Heart right ventricle (tissue), 16 donors: Measurements from ENCODE around the gene NUMBL. TPM values are rescaled to one million over a fixed set of nuclear protein-coding genes. Genes with fewer than 3 reads are reported as not detected.

ENCODE experiments used
- ATAC-seq, 8 donors: fragments of 200-7000 bp; cut with Tn5 transposase; one replicate each; pipeline ENCODE4 v1.9.1; 2020; ENCODE audit warnings: mild to moderate bottlenecking in 8 of 8, moderate library complexity in 8 of 8, moderate number of reproducible peaks in 1 of 8
- DNase-seq, 2 donors: peaks; one replicate each; pipeline ENCODE4 v3.0.0-alpha.2; 2020
- H3K27ac ChIP-seq, 10 donors: fragments of 200-600 bp; sonication (generic) in 2 of 10; one replicate each; pipeline versions ENCODE4 v1.5.0 to v1.8.0; 2020 to 2022; ENCODE audit warnings: mild to moderate bottlenecking in 3 of 10
- H3K27me3 ChIP-seq, 7 donors: fragments of 200-600 bp; one replicate each; pipeline ENCODE4 v1.8.0; 2021 to 2022; ENCODE audit warnings: mild to moderate bottlenecking in 2 of 7
- H3K36me3 ChIP-seq, 9 donors: fragments of 200-600 bp; sonication (generic) in 1 of 9; one replicate each; pipeline versions ENCODE4 v1.5.0 to v1.8.0; 2020 to 2022; ENCODE audit warnings: mild to moderate bottlenecking in 2 of 9
- H3K4me1 ChIP-seq, 9 donors: fragments of 200-600 bp; sonication (generic) in 1 of 9; one replicate each; pipeline versions ENCODE4 v1.5.0 to v1.8.0; 2020 to 2022; ENCODE audit warnings: mild to moderate bottlenecking in 4 of 9
- H3K4me3 ChIP-seq, 10 donors: fragments of 200-600 bp; sonication (generic) in 2 of 10; one replicate each; pipeline versions ENCODE4 v1.5.0 to v1.8.0; 2020 to 2022; ENCODE audit warnings: mild to moderate bottlenecking in 7 of 10, moderate library complexity in 2 of 10
- H3K9me3 ChIP-seq, 11 donors: fragments of 200-600 bp in 10 of 11; sonication (generic) in 2 of 11; one replicate each; pipeline versions ENCODE4 v1.5.0 to v1.8.0; 2013 to 2022; ENCODE audit warnings: mild to moderate bottlenecking in 2 of 11, control low read depth in 1 of 11, moderate library complexity in 1 of 11
- WGBS, 2 donors: extraction: QIAGEN DNeasy Blood & Tissue Kit; methylation state at CpG; one replicate each; pipeline ENCODE4 v1.1.7; 2013; ENCODE audit warnings: inconsistent platforms in 1 of 2; 5-methylcytosine and 5-hydroxymethylcytosine counted together
- intact Hi-C, 10 donors: fragments of 100-400 bp; cut with DNase I; formaldehyde crosslinking; loops; one replicate each; pipeline versions ENCODE4 v1.11.1 to v1.14.2; 2022
- polyA plus RNA-seq, 2 donors: library from polyadenylated mRNA; stranded (reverse); fragments of 200-250 nt; gene quantifications; one replicate each; pipeline ENCODE4 v1.2.3, GENCODE V29; 2013
- total RNA-seq, 10 donors: library from RNA; stranded (reverse); fragmentation: NEBNext Ultra II Directional in 3 of 10; extraction: Animal tissue kit (Norgen Biotek cat#: 25700) in 3 of 10; gene quantifications; one replicate each; pipeline versions ENCODE4 v1.2.1 to v1.2.4, GENCODE V29; 2021 to 2023
- TF ChIP-seq, protein P1 (sequence below), 9 donors: fragments of 200-600 bp; sonication (generic) in 2 of 9; IDR thresholded peaks; one replicate each; pipeline versions ENCODE4 v1.5.0 to v1.8.0; 2021 to 2022; ENCODE audit warnings: antibody characterized with exemption in 9 of 9, mild to moderate bottlenecking in 5 of 9, moderate library complexity in 1 of 9
- donor health status: Arrhythmogenic right ventricular cardiomyopathy.
- donor health status: ischemic (EF 13 %, LVEDD 7.1; RV severe dilation, severe dysfunction).
- donor health status: healthy with polysubstance abuse.
- donor health status: DM: no; HTN: yes; CAD: no.
- donor health status: DM: no; HTN: no; CAD: no.
- donor health status: ischemic (EF 25% LVEDD 6.9; RV normal size, moderate dysfunction).
- donor health status: ischemic (EF 25% LVEDD 5.7; RV mildly dilated, moderate dysfunction).
- donor health status: healthy.
- donor health status: DM: yes; HTN: yes; CAD: no.
- donor health status: Ischemic cardiomyopathy.
- donor health status: ischemic (EF 35%, LVEDD 5.7; RV mildly dilated, moderate dysfunction).
- donor health status: nonischemic (EF 11% LVEDD 7.7; RV severe dilation, severe dysfunction).
- donor health status: DM: yes; HTN: yes; CAD: no.
- donor health status: PGD.
- donor health status: ischemic (EF 29% LVEDD 5.4; RV normal size, mild dysfunction).
- donor health status: nonischemic (EF 23%, LVEDD 6.1; RV moderate dilation, normal function).

Gene NUMBL
- total and polyA plus RNA-seq, 12 donors = 7.1 to 15.3 (median 10.7) TPM

GRCh38 chr19:40685016-40685526, 5.4 kb downstream of the NUMBL start:
- H3K4me3 ChIP-seq = no peak overlapping the region
- H3K4me1 ChIP-seq = peaks cover 0 to 36% (median 22%) of the 10 kb centered on the region in 9 donors
- DNase-seq (no peak), ATAC-seq (no peak)
- intact Hi-C loops = no loop called here
- H3K9me3 ChIP-seq = no peaks in the 10 kb centered on the region
- TF ChIP-seq, protein P1, sequence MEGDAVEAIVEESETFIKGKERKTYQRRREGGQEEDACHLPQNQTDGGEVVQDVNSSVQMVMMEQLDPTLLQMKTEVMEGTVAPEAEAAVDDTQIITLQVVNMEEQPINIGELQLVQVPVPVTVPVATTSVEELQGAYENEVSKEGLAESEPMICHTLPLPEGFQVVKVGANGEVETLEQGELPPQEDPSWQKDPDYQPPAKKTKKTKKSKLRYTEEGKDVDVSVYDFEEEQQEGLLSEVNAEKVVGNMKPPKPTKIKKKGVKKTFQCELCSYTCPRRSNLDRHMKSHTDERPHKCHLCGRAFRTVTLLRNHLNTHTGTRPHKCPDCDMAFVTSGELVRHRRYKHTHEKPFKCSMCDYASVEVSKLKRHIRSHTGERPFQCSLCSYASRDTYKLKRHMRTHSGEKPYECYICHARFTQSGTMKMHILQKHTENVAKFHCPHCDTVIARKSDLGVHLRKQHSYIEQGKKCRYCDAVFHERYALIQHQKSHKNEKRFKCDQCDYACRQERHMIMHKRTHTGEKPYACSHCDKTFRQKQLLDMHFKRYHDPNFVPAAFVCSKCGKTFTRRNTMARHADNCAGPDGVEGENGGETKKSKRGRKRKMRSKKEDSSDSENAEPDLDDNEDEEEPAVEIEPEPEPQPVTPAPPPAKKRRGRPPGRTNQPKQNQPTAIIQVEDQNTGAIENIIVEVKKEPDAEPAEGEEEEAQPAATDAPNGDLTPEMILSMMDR (IDR thresholded peaks at IDR 0.05) = no peak
- H3K27me3 ChIP-seq = no peaks in the 10 kb centered on the region
- H3K27ac ChIP-seq = no peak overlapping the region
- WGBS, 2 donors = 85 to 93% methylated on average over 3 of the region's 3 CpGs
- peaks cover 0 to 68% (median 18%) of the 10 kb centered on the region in 9 donors for H3K36me3 ChIP-seq

DNA sequence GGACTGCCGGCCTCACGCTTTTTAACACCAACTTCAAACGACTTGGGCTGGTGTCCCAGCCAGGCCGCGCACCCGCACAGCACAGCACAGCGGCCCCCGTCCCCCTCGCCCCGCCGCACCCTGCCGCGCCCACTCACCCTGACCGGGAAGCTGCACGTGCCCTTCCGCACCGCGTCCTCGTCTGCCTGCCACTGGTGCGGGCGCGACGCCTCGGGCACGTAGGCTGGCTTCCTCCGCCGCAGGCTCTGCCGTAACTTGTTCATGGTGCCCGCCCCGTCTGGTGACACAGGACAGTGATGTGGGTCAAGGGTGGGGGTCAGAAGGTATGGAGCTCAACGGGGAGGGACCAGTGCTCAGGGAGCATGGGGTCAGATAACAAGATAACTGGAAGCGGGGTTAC, 6.2 kb downstream of the NUMBL start:
- no peak overlapping the region for H3K27ac ChIP-seq

DNA sequence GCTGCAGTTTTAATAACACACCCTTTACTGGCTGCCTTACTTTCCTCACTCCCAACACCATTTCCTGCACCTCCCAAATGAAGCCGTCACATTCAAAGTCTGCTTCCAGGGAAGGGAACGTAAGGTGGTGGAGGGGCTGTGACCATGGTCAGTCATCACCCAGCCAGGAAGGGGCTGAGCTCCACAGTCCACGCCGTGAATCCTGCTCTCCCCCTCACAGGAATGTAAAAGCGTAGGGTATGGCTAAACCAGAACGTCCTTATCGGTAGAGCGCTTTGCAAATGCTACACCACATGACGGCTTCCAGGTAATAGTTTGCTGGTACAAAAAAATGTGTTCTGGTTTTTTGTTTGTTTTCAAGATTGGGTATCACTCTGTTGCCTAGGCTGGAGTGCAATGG, 7.0 kb downstream of the NUMBL start:
- DNase-seq (no peak), ATAC-seq (no peak)
- TF ChIP-seq, protein P1 (IDR thresholded peaks at IDR 0.05) = no peak
- Histone ChIP-seq H3K4me3 (no peak overlapping the region), H3K27ac (peak overlapping the region in 2 of 10 donors; percentile 6 to 17), H3K9me3 (no peaks in the 10 kb centered on the region), H3K27me3 (no peaks in the 10 kb centered on the region), H3K4me1 (peaks cover 0 to 19% (median 8%) of the 10 kb centered on the region in 9 donors), H3K36me3 (peaks cover 0 to 84% (median 30%) of the 10 kb centered on the region in 9 donors)
- WGBS, 2 donors = 82 to 83% methylated on average over 9 of the region's 9 CpGs
- intact Hi-C loops = no loop called here

More for the DNA sequence above, 6.2 kb downstream of the NUMBL start:
- TF ChIP-seq, protein P1 (IDR thresholded peaks at IDR 0.05) = no peak
- intact Hi-C loops = no loop called here
- Histone ChIP-seq H3K4me1 (peaks cover 0 to 28% (median 16%) of the 10 kb centered on the region in 9 donors), H3K4me3 (no peak overlapping the region), H3K36me3 (peaks cover 0 to 76% (median 26%) of the 10 kb centered on the region in 9 donors), H3K9me3 (no peaks in the 10 kb centered on the region), H3K27me3 (no peaks in the 10 kb centered on the region)
- no peak for DNase-seq
- no peak for ATAC-seq
- WGBS, 2 donors = 95 to 97% methylated on average over 32 of the region's 32 CpGs

GRCh38 chr19:40682431-40682964, 8.0 kb downstream of the NUMBL start:
- 91% methylated on average over 18 of the region's 18 CpGs for WGBS, 2 donors
- H3K36me3 ChIP-seq = peaks cover 0 to 94% (median 37%) of the 10 kb centered on the region in 9 donors
- no peaks in the 10 kb centered on the region for H3K27me3 ChIP-seq
- TF ChIP-seq, protein P1 (IDR thresholded peaks at IDR 0.05) = no peak
- no peak for ATAC-seq
- no peaks in the 10 kb centered on the region for H3K9me3 ChIP-seq
- no peak for DNase-seq
- H3K27ac ChIP-seq = no peak overlapping the region
- H3K4me1 ChIP-seq = peaks cover 0 to 10% (median 0%) of the 10 kb centered on the region in 9 donors
- intact Hi-C loops = no loop called here
- H3K4me3 ChIP-seq = no peak overlapping the region
